Keratinocyte (primary cell): ENCODE data around the gene PSAPL1.

Experiments used
- CTCF ChIP-seq, 3 experiments: IDR thresholded peaks in 1 of 3; conservative IDR thresholded peaks in 1 of 3; optimal IDR thresholded peaks in 1 of 3; 2 replicates in 2 of 3; 3 replicates in 1 of 3; pipeline versions ENCODE3 to v1.5.1; 2011; ENCODE audit warnings: low read length in 3 of 3, mild to moderate bottlenecking in 3 of 3, moderate library complexity in 2 of 3, control low read depth in 1 of 3, inconsistent platforms in 1 of 3; ENCODE audit not compliant: insufficient read depth in 2 of 3; ENCODE audit errors: extremely low read depth in 1 of 3
- EZH2 ChIP-seq: IDR thresholded peaks from one replicate; pipeline ENCODE4 v1.6.1; 2012; ENCODE audit warnings: inconsistent platforms, mild to moderate bottlenecking, low read length, moderate library complexity

- TF ChIP-seq CTCF (optimal IDR thresholded peaks at IDR 0.05 in 1 of 3, IDR thresholded peaks at IDR 0.05 in 1 of 3, conservative IDR thresholded peaks at IDR 0.05 in 1 of 3; ENCODE audit: extremely low read depth in 1 of 3, insufficient read depth in 2 of 3, low read length in 3 of 3), result no peak
- no peak for TF ChIP-seq EZH2
These were observed 2.8 kb downstream of the PSAPL1 start for GRCh38 chr4:7431696-7432530.
